Liver (tissue), 9 donors: ENCODE measurements around the gene DDX41. TPM values are rescaled to one million over a fixed set of nuclear protein-coding genes. Genes with fewer than 3 reads are reported as not detected.
A peak's percentile ranks its signal among the peaks of the same experiment; 100 is the strongest.

ENCODE experiments used
- DNase-seq: peaks from one replicate; pipeline ENCODE4 v3.0.0-alpha.2; 2017; ENCODE audit warnings: low spot score
- H3K27ac ChIP-seq, 2 donors: one replicate each; pipeline ENCODE4 v1.7.0; 2013; ENCODE audit warnings: inconsistent platforms in 2 of 2, low read length in 2 of 2, control low read depth in 1 of 2, low read depth in 1 of 2, mild to moderate bottlenecking in 1 of 2
- H3K27me3 ChIP-seq, 4 donors: one replicate each; pipeline versions ENCODE4 v1.6.1 to v1.7.0; 2013; ENCODE audit warnings: low read length in 3 of 4, inconsistent platforms in 1 of 4, mild to moderate bottlenecking in 1 of 4, moderate library complexity in 1 of 4; ENCODE audit not compliant: control insufficient read depth in 4 of 4, insufficient read depth in 4 of 4
- H3K36me3 ChIP-seq, 4 donors: one replicate each; pipeline versions ENCODE4 v1.6.1 to v1.7.0; 2013; ENCODE audit warnings: low read length in 3 of 4, mild to moderate bottlenecking in 3 of 4, low read depth in 1 of 4, moderate library complexity in 1 of 4; ENCODE audit not compliant: control insufficient read depth in 4 of 4, insufficient read depth in 3 of 4
- H3K4me1 ChIP-seq, 4 donors: one replicate each; pipeline versions ENCODE4 v1.6.1 to v1.7.0; 2013; ENCODE audit warnings: low read length in 3 of 4, mild to moderate bottlenecking in 3 of 4, moderate library complexity in 1 of 4; ENCODE audit not compliant: control insufficient read depth in 4 of 4, insufficient read depth in 4 of 4
- H3K4me3 ChIP-seq, 3 donors: one replicate each; pipeline versions ENCODE4 v1.6.1 to v1.7.0; 2013; ENCODE audit warnings: low read length in 3 of 3, control low read depth in 1 of 3, low read depth in 1 of 3, mild to moderate bottlenecking in 1 of 3
- H3K9ac ChIP-seq, 2 donors: one replicate each; pipeline ENCODE4 v1.7.0; 2013; ENCODE audit warnings: low read length in 2 of 2, mild to moderate bottlenecking in 2 of 2, moderate library complexity in 2 of 2, control low read depth in 1 of 2, low read depth in 1 of 2
- H3K9me3 ChIP-seq, 4 donors: one replicate each; pipeline versions ENCODE4 v1.6.1 to v1.7.0; 2013; ENCODE audit warnings: low read length in 3 of 4; ENCODE audit not compliant: control insufficient read depth in 4 of 4
- ATF3 ChIP-seq: IDR thresholded peaks from 2 replicates; pipeline ENCODE4 v1.6.1; 2016; ENCODE audit warnings: antibody characterized with exemption
- CTCF ChIP-seq: fragments of 150-350 bp; IDR thresholded peaks from 2 replicates; pipeline ENCODE4 v1.5.1; 2017; ENCODE audit warnings: improper control_type of control experiment, low read depth, low read length; ENCODE audit not compliant: missing input control
- FOXA1 ChIP-seq: IDR thresholded peaks from 2 replicates; pipeline ENCODE4 v1.6.1; 2016; ENCODE audit warnings: antibody characterized with exemption
- HNF4G ChIP-seq: IDR thresholded peaks from 2 replicates; pipeline ENCODE4 v1.6.1; 2016; ENCODE audit warnings: antibody characterized with exemption
- MAX ChIP-seq: IDR thresholded peaks from 2 replicates; pipeline ENCODE4 v1.6.1; 2016; ENCODE audit warnings: antibody characterized with exemption
- NR2F2 ChIP-seq: IDR thresholded peaks from 2 replicates; pipeline ENCODE4 v1.6.1; 2016; ENCODE audit warnings: antibody characterized with exemption
- REST ChIP-seq: IDR thresholded peaks from 2 replicates; pipeline ENCODE4 v1.6.1; 2016; ENCODE audit warnings: antibody characterized with exemption, mild to moderate bottlenecking
- RXRA ChIP-seq, 2 donors: IDR thresholded peaks; 2 replicates each; pipeline ENCODE4 v1.6.1; 2017 to 2018; ENCODE audit warnings: antibody characterized with exemption in 2 of 2, mild to moderate bottlenecking in 1 of 2
- SP1 ChIP-seq: IDR thresholded peaks from 2 replicates; pipeline ENCODE4 v1.6.1; 2018; ENCODE audit warnings: antibody characterized with exemption, mild to moderate bottlenecking
- TAF1 ChIP-seq: conservative IDR thresholded peaks from 2 replicates; pipeline ENCODE4 v1.6.1; 2016; ENCODE audit warnings: antibody characterized with exemption, mild to moderate bottlenecking
- WGBS: extraction: QIAGEN DNeasy Blood & Tissue Kit; methylation state at CpG from one replicate; pipeline ENCODE4 v1.1.7; 2013; 5-methylcytosine and 5-hydroxymethylcytosine counted together
- polyA plus RNA-seq, 2 donors: library from polyadenylated mRNA; stranded (reverse) in 1 of 2; unstranded in 1 of 2; fragments of 200-250 nt in 1 of 2; fragments of >200 nt in 1 of 2; fragmentation: Nextera tagmentation in 1 of 2; extraction: Ambion mirVana in 1 of 2; gene quantifications; one replicate each; pipeline versions ENCODE4 v1.2.1 to v1.2.3, GENCODE V29; 2013 to 2015
- total RNA-seq, 2 donors: library from RNA; depleted of rRNA; stranded (reverse); fragments of >200 nt; gene quantifications; one replicate each; pipeline ENCODE4 v1.2.3, GENCODE V29; 2014
- donor health status: healthy.
- donor health status: healthy.
- donor health status: healthy.
- donor health status: healthy.
- donor health status: healthy.

DDX41 gene
- total and polyA plus RNA-seq, 4 donors = 20.4 to 58.5 (median 45.6) TPM

- Histone ChIP-seq H3K9ac (peak within 1 kb of the TSS in 1 of 2 donors; percentile 22), H3K9me3 (no peaks in the 10 kb centered on the region), H3K27me3 (no peaks in the 10 kb centered on the region), H3K4me1 (peaks cover 0 to 12% (median under 1%) of the 10 kb centered on the region in 4 donors), H3K36me3 (peaks cover 4 to 37% (median 9%) of the 10 kb centered on the region in 4 donors), H3K27ac (peak within 1 kb of the TSS; percentile 36 to 81), H3K4me3 (peak within 1 kb of the TSS; percentile 9 to 17 (median 11))
- peak; percentile 68 for DNase-seq
- TF ChIP-seq FOXA1 (no peak), HNF4G (no peak), NR2F2 (no peak), CTCF (no peak)
- 54% methylated on average over 20 of the region's 20 CpGs for WGBS
These were observed 7.3 kb downstream of the DDX41 start, which contains the start of gene DOK3 for GRCh38 chr5:177509381-177509951. Gene DOK3 (minus strand): TSS chr5:177509826. CDS start chr5:177509540, 286 bp downstream.

- TF ChIP-seq SP1 (no peak), NR2F2 (no peak), FOXA1 (no peak), ATF3 (no peak), REST (no peak), RXRA (IDR thresholded peaks at IDR 0.05) (no peak), TAF1 (no peak), MAX (no peak), CTCF (no peak)
- 67% methylated on average over 8 of the region's 8 CpGs for WGBS
- no peaks in the 10 kb centered on the region for H3K9me3 ChIP-seq
- H3K27ac ChIP-seq = peak overlapping the region; percentile 16 to 81
- H3K9ac ChIP-seq = peak overlapping the region in 1 of 2 donors; percentile 22
- peak; percentile 53 for DNase-seq
- no peaks in the 10 kb centered on the region for H3K27me3 ChIP-seq
- H3K4me3 ChIP-seq = peak overlapping the region; percentile 6 to 17 (median 9)
- H3K4me1 ChIP-seq = peaks cover 0 to 9% (median under 1%) of the 10 kb centered on the region in 4 donors
- peaks cover 4 to 31% (median 9%) of the 10 kb centered on the region in 4 donors for H3K36me3 ChIP-seq
These were observed 7.9 kb downstream of the DDX41 start for GRCh38 chr5:177508837-177509236.
